AG20443 (cell line): ENCODE results near the gene SMARCA1.

Experiments
- DNase-seq: peaks from one replicate; pipeline ENCODE4 v3.0.0; 2012; ENCODE audit warnings: low spot score, mixed read lengths

The SMARCA1 gene

GRCh38 chrX:129461801-129462456, 61.4 kb downstream of the SMARCA1 start:
- DNase-seq = no peak

GRCh38 chrX:129452523-129452922, 70.8 kb downstream of the SMARCA1 start:
- DNase-seq = no peak

GRCh38 chrX:129450123-129450522, 73.2 kb downstream of the SMARCA1 start:
- no peak for DNase-seq

GRCh38 chrX:129449148-129449547, 74.1 kb downstream of the SMARCA1 start:
- no peak for DNase-seq

GRCh38 chrX:129445436-129445835, 77.9 kb downstream of the SMARCA1 start:
- DNase-seq = no peak

GRCh38 chrX:129433945-129434344, 89.3 kb downstream of the SMARCA1 start:
- no peak for DNase-seq

GRCh38 chrX:129433461-129433860, 89.8 kb downstream of the SMARCA1 start:
- DNase-seq = no peak

- no peak for DNase-seq
Observed at GRCh38 chrX:129427267-129427666, 96.0 kb downstream of the SMARCA1 start.

GRCh38 chrX:129423191-129423590, 100.1 kb downstream of the SMARCA1 start:
- DNase-seq = no peak

- DNase-seq = no peak
Observed at GRCh38 chrX:129404670-129405008, 118.7 kb downstream of the SMARCA1 start.

- no peak for DNase-seq
Observed at GRCh38 chrX:129403974-129404669, 119.2 kb downstream of the SMARCA1 start.
